Measurements from ENCODE around the gene KRTAP5-2.

DNA sequence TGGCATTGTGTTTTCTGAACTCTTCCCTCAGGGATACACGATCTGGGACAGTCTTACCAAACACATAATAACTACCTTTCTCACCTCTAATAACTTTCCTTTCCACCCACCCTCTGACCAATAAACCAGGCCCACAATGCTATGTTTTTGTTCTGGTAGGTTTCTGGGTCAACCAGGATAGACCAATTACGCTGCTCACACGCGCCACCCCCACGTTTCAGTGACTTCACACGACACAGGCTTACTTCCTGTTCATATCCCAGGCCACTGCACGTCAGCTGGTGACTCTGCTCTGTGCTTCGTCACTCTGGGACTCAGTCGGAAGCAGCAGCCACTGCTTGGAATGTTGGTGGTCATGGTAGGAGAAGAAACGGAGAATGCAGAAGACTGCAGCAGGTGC, 21.4 kb upstream of the KRTAP5-2 start:
- TF ChIP-seq, protein P1, sequence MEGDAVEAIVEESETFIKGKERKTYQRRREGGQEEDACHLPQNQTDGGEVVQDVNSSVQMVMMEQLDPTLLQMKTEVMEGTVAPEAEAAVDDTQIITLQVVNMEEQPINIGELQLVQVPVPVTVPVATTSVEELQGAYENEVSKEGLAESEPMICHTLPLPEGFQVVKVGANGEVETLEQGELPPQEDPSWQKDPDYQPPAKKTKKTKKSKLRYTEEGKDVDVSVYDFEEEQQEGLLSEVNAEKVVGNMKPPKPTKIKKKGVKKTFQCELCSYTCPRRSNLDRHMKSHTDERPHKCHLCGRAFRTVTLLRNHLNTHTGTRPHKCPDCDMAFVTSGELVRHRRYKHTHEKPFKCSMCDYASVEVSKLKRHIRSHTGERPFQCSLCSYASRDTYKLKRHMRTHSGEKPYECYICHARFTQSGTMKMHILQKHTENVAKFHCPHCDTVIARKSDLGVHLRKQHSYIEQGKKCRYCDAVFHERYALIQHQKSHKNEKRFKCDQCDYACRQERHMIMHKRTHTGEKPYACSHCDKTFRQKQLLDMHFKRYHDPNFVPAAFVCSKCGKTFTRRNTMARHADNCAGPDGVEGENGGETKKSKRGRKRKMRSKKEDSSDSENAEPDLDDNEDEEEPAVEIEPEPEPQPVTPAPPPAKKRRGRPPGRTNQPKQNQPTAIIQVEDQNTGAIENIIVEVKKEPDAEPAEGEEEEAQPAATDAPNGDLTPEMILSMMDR (IDR thresholded peaks at IDR 0.05; ENCODE audit: low read length), result no peak
- no peak for TF ChIP-seq EZH2 (IDR thresholded peaks at IDR 0.05; ENCODE audit: borderline replicate concordance, low read length)

Data from OCI-LY1 (cell line).